HL-60 (cell line): Measurements from ENCODE around the gene TENT5A.

Experiments used
- POLR2AphosphoS5 ChIP-seq: IDR thresholded peaks from 2 replicates; pipeline ENCODE4 v1.6.1; 2012; ENCODE audit warnings: low read depth
- SPI1 ChIP-seq: IDR thresholded peaks from 2 replicates; pipeline ENCODE4 v1.6.1; 2012; ENCODE audit warnings: low read depth, mild to moderate bottlenecking, borderline replicate concordance
- TF ChIP-seq, protein P1 (sequence below): IDR thresholded peaks from one replicate; pipeline ENCODE4 v1.5.1; 2011; ENCODE audit warnings: low read length, control low read depth, inconsistent platforms; ENCODE audit not compliant: insufficient read depth

DNA sequence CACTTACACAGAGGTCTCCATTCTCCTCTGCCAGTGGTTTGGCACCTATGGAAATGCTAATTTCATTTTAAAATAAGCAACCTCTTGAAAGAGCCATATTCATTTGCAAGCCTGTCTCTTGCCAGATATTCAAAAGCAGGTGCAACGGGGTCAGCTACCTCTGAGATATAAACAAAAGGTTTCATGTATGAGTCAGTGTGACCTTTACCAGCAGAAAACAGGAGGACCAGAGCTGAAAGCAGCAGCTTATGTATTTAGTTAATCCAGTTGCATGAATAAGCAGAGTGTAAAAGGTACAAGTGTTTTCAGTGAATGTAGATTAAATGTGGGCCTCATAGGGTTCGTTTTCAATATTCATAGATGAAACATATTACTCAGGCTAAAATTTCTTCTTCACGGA, 56.0 kb downstream of the TENT5A start:
- TF ChIP-seq, protein P1, sequence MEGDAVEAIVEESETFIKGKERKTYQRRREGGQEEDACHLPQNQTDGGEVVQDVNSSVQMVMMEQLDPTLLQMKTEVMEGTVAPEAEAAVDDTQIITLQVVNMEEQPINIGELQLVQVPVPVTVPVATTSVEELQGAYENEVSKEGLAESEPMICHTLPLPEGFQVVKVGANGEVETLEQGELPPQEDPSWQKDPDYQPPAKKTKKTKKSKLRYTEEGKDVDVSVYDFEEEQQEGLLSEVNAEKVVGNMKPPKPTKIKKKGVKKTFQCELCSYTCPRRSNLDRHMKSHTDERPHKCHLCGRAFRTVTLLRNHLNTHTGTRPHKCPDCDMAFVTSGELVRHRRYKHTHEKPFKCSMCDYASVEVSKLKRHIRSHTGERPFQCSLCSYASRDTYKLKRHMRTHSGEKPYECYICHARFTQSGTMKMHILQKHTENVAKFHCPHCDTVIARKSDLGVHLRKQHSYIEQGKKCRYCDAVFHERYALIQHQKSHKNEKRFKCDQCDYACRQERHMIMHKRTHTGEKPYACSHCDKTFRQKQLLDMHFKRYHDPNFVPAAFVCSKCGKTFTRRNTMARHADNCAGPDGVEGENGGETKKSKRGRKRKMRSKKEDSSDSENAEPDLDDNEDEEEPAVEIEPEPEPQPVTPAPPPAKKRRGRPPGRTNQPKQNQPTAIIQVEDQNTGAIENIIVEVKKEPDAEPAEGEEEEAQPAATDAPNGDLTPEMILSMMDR = no peak
- TF ChIP-seq SPI1 (no peak), POLR2AphosphoS5 (no peak)
